Measurements from ENCODE around the gene SPECC1. TPM values are rescaled to one million over a fixed set of nuclear protein-coding genes. Genes with fewer than 3 reads are reported as not detected.

SPECC1 gene
- total and polyA plus RNA-seq, 2 of the 4 experiments (the other 2 are of a cell fraction), result 16.9 to 26.2 TPM

GRCh38 chr17:20260268-20260667, 251.1 kb downstream of the SPECC1 start:
- Histone ChIP-seq H2BK5ac (ENCODE audit: low read depth, low read length, poor library complexity, severe bottlenecking) (no peak overlapping the region), H2AK9ac (replicated peaks; ENCODE audit: low read depth, low read length, poor library complexity) (no peak overlapping the region), H2BK20ac (ENCODE audit: low read depth, low read length) (no peak overlapping the region), H4K20me1 (ENCODE audit: insufficient read depth, low read length) (no peaks in the 10 kb centered on the region), H3K14ac (replicated peaks; ENCODE audit: low read depth, low read length) (no peak overlapping the region), H3K27me3 (ENCODE audit: control insufficient read depth, insufficient read depth, low read length) (no peaks in the 10 kb centered on the region), H3K36me3 (ENCODE audit: control insufficient read depth, insufficient read depth, low read length) (peaks cover 27% of the 10 kb centered on the region), H3K4me1 (ENCODE audit: control insufficient read depth, insufficient read depth, low read length) (peaks cover 1% of the 10 kb centered on the region; the same call in 1 of the 2 replicates), H4K8ac (ENCODE audit: low read depth in 2 of 2, low read length in 2 of 2) (no peak overlapping the region), H3K9me1 (ENCODE audit: insufficient read depth, low read length) (peaks cover 10% of the 10 kb centered on the region; the same call in 1 of the 2 replicates), H3K18ac (ENCODE audit: low read depth, low read length) (no peak overlapping the region), H2AK5ac (ENCODE audit: low read depth, low read length) (no peak overlapping the region), H4K5ac (ENCODE audit: low read depth, low read length) (no peak overlapping the region), H4K91ac (ENCODE audit: insufficient read depth, low read depth, low read length) (no peak overlapping the region), H2BK120ac (ENCODE audit: low read depth, low read length) (no peak overlapping the region), H3K23ac (ENCODE audit: low read depth, low read length) (no peak overlapping the region), H3K79me1 (ENCODE audit: low read depth in 1 of 2, low read length in 2 of 2) (peaks cover 5 to 14% of the 10 kb centered on the region in 2 experiments; a peak in 3 of 4 replicates), H2BK15ac (ENCODE audit: low read depth, low read length) (no peak overlapping the region), H3K9me3 (ENCODE audit: control insufficient read depth, insufficient read depth, low read length) (peaks cover 6% of the 10 kb centered on the region; the same call in 1 of the 2 replicates), H3K4ac (ENCODE audit: low read depth, low read length) (no peak overlapping the region; the same call in 1 of the 2 replicates), H2AFZ (replicated peaks; ENCODE audit: low read length, poor library complexity) (no peak overlapping the region), H3K9ac (ENCODE audit: low read depth, low read length) (no peak overlapping the region), H3K4me3 (ENCODE audit: insufficient read depth, low read depth, low read length) (no peak overlapping the region), H3K27ac (ENCODE audit: insufficient read depth, low read length) (no peak overlapping the region), H3K4me2 (ENCODE audit: low read depth, low read length) (no peak overlapping the region), H3K56ac (ENCODE audit: extremely low read depth, insufficient read depth, low read length) (no peak overlapping the region)
- dilution Hi-C loops (cut with HindIII; ENCODE audit: low sequenced_read_pairs, unreplicated experiment) (no loop called here), intact Hi-C loops (cut with micrococcal nuclease) (no loop called here), in situ Hi-C loops (cut with MboI; ENCODE audit: low sequenced_read_pairs) (no loop called here)
- ATAC-seq (ENCODE audit: low read depth), result no peak
- ChIA-PET POLR2A (ENCODE audit: unreplicated experiment) (no interaction called here), CTCF (no interaction called here)
- no TSS peak for BruUV-seq (replicated peaks)
- DNase-seq, result no peak
- 100% methylated on average over 3 of the region's 6 CpGs; no CpG with 5 or more reads in 1 of the 2 experiments for WGBS, 2 experiments (ENCODE audit: extremely low coverage in 2 of 2, insufficient read length in 1 of 2)
- TF ChIP-seq NFE2L2 (IDR thresholded peaks at IDR 0.05; ENCODE audit: low read depth, low read length) (no peak), USF2 (IDR thresholded peaks at IDR 0.05; ENCODE audit: low read depth, low read length) (no peak)

All from IMR-90 (cell line).